Astrocyte (in vitro differentiated cells and primary cell): ENCODE data around the gene TAGLN3. TPM values are rescaled to one million over a fixed set of nuclear protein-coding genes. Genes with fewer than 3 reads are reported as not detected.

Experiments used
- DNase-seq: peaks from one replicate; pipeline ENCODE4 v3.0.0-alpha.2; 2010; ENCODE audit warnings: low read depth
- FAIRE-seq: peaks from 2 replicates; lab custom pipeline; 2011; peaks lifted over from hg19 to GRCh38; lab: Jason Lieb, UNC
- H2AFZ ChIP-seq: 2 replicates; pipeline ENCODE4 v1.6.0; 2012; ENCODE audit warnings: low read depth, low read length, inconsistent platforms
- H3K27ac ChIP-seq: 2 replicates; pipeline ENCODE4 v1.5.1; 2011; ENCODE audit warnings: low read depth, low read length, inconsistent platforms
- H3K27me3 ChIP-seq: 2 replicates; pipeline ENCODE4 v1.6.0; 2011; ENCODE audit warnings: low read length, inconsistent platforms; ENCODE audit not compliant: insufficient read depth
- H3K36me3 ChIP-seq: 2 replicates; pipeline ENCODE4 v1.5.1; 2011; ENCODE audit warnings: low read length, inconsistent platforms; ENCODE audit not compliant: insufficient read depth
- H3K4me1 ChIP-seq: 2 replicates; pipeline ENCODE4 v1.5.1; 2011; ENCODE audit warnings: low read length, inconsistent platforms; ENCODE audit not compliant: insufficient read depth
- H3K4me2 ChIP-seq: 2 replicates; pipeline ENCODE4 v1.6.0; 2012; ENCODE audit warnings: low read length, inconsistent platforms
- H3K4me3 ChIP-seq: 2 replicates; pipeline ENCODE4 v1.5.1; 2011; ENCODE audit warnings: low read depth, mild to moderate bottlenecking, low read length, inconsistent platforms; ENCODE audit not compliant: insufficient read depth
- H3K79me2 ChIP-seq: 2 replicates; pipeline ENCODE4 v1.6.0; 2012; ENCODE audit warnings: mild to moderate bottlenecking, low read length, inconsistent platforms; ENCODE audit not compliant: insufficient read depth
- H3K9ac ChIP-seq: 2 replicates; pipeline ENCODE4 v1.6.0; 2012; ENCODE audit warnings: mild to moderate bottlenecking, low read length, inconsistent platforms
- H3K9me3 ChIP-seq: 2 replicates; pipeline ENCODE4 v1.5.1; 2012; ENCODE audit warnings: low read depth, mild to moderate bottlenecking, low read length, inconsistent platforms; ENCODE audit not compliant: insufficient read depth
- H4K20me1 ChIP-seq: 2 replicates; pipeline ENCODE4 v1.6.0; 2012; ENCODE audit warnings: low read length, inconsistent platforms; ENCODE audit not compliant: insufficient read depth
- H3K27ac Mint-ChIP-seq: one replicate; pipeline ENCODE4 v1.8.0; 2021; ENCODE audit warnings: mild to moderate bottlenecking, mixed read lengths; ENCODE audit not compliant: unreplicated experiment
- H3K27me3 Mint-ChIP-seq: one replicate; pipeline ENCODE4 v1.8.0; 2021; ENCODE audit warnings: low read depth, mixed read lengths; ENCODE audit not compliant: unreplicated experiment
- H3K36me3 Mint-ChIP-seq: one replicate; pipeline ENCODE4 v1.8.0; 2021; ENCODE audit warnings: low read depth, mixed read lengths; ENCODE audit not compliant: unreplicated experiment
- H3K4me1 Mint-ChIP-seq: one replicate; pipeline ENCODE4 v1.8.0; 2021; ENCODE audit warnings: low read depth, mixed read lengths; ENCODE audit not compliant: unreplicated experiment
- H3K4me3 Mint-ChIP-seq: one replicate; pipeline ENCODE4 v1.8.0; 2021; ENCODE audit warnings: mild to moderate bottlenecking, moderate library complexity, mixed read lengths; ENCODE audit not compliant: unreplicated experiment
- H3K9me3 Mint-ChIP-seq: one replicate; pipeline ENCODE4 v1.8.0; 2021; ENCODE audit warnings: mild to moderate bottlenecking, mixed read lengths; ENCODE audit not compliant: unreplicated experiment
- EZH2 ChIP-seq: IDR thresholded peaks from 2 replicates; pipeline ENCODE4 v1.6.1; 2012; ENCODE audit warnings: mild to moderate bottlenecking, low read length, inconsistent platforms; ENCODE audit not compliant: insufficient read depth
- total RNA-seq: library from RNA; stranded (reverse); gene quantifications from 2 replicates; pipeline ENCODE4 v1.2.1, GENCODE V29; 2021
- TF ChIP-seq, protein P1 (sequence below): IDR thresholded peaks from 2 replicates; pipeline ENCODE4 v1.5.1; 2011; ENCODE audit warnings: low read depth, mild to moderate bottlenecking, inconsistent platforms, low read length, moderate library complexity; ENCODE audit not compliant: insufficient read depth

TAGLN3 gene
- total RNA-seq, 1 donor from 2014 or later: 8.7 TPM

DNA sequence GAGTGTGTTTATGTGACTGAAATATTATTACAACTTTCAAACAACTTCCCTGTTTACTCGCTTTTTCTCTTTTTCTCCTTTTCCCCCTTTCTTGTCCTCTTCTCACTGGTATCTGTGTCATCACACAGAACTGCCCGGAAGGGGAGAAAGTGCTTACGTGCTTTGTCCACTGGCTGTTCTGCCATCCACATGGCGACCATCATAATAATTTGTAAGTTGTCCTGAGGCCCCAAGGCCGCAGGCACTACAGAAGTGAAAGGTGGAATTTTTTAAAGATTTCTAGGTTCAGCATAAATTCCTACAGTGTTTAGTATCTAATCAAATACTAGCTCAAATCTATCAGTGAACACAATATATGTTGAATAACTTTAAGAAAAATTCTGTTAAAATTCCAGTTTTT is 46.6 kb upstream of the TAGLN3 start:
- Histone ChIP-seq H4K20me1 (no peaks in the 10 kb centered on the region), H3K79me2 (peaks cover 2% of the 10 kb centered on the region), H3K27me3 (no peaks in the 10 kb centered on the region), H3K9me3 (no peaks in the 10 kb centered on the region), H3K4me2 (no peak overlapping the region), H2AFZ (no peak overlapping the region), H3K9ac (no peak overlapping the region), H3K4me3 (no peak overlapping the region), H3K36me3 (peaks cover 42% of the 10 kb centered on the region), H3K27ac (no peak overlapping the region), H3K4me1 (no peaks in the 10 kb centered on the region)
- DNase-seq (no peak), FAIRE-seq (no peak)
- Mint-ChIP-seq H3K36me3 (peaks cover 21% of the 10 kb centered on the region), H3K4me1 (peaks cover 9% of the 10 kb centered on the region), H3K9me3 (no peaks in the 10 kb centered on the region), H3K27me3 (no peaks in the 10 kb centered on the region), H3K4me3 (no peak overlapping the region), H3K27ac (no peak overlapping the region)
- no peak for TF ChIP-seq EZH2
- TF ChIP-seq, protein P1, sequence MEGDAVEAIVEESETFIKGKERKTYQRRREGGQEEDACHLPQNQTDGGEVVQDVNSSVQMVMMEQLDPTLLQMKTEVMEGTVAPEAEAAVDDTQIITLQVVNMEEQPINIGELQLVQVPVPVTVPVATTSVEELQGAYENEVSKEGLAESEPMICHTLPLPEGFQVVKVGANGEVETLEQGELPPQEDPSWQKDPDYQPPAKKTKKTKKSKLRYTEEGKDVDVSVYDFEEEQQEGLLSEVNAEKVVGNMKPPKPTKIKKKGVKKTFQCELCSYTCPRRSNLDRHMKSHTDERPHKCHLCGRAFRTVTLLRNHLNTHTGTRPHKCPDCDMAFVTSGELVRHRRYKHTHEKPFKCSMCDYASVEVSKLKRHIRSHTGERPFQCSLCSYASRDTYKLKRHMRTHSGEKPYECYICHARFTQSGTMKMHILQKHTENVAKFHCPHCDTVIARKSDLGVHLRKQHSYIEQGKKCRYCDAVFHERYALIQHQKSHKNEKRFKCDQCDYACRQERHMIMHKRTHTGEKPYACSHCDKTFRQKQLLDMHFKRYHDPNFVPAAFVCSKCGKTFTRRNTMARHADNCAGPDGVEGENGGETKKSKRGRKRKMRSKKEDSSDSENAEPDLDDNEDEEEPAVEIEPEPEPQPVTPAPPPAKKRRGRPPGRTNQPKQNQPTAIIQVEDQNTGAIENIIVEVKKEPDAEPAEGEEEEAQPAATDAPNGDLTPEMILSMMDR: no peak

DNA sequence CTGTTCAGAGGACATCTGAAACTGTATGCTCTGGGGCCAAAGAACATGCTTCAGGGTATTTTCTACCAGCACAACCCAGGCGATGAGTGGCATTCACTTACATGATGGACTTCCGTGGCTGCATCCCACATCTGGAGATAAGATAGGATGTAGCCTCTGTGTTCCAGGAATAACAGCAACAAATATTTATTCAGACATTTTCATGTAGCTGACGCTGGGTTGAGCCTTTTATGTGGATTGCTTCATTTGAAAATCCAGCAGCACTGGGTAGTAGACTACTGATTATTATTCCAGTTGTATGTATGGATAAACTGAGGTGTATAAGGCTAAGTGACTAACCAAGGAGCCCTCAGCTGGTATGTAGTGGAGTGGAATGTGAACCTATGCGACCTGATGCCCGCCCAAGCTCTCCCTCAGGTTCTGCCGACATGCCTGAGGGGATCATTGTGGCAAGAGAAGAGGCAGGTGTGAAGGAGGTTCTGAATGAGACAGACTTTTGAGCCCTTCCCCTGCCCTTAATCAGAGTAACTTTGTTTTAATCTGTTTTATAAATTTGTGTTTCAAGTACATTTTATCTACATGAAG is 45.8 kb upstream of the TAGLN3 start:
- no peak for FAIRE-seq
- Histone ChIP-seq H3K4me1 (no peaks in the 10 kb centered on the region), H2AFZ (no peak overlapping the region), H3K9ac (no peak overlapping the region), H3K79me2 (peaks cover 2% of the 10 kb centered on the region), H3K36me3 (peaks cover 39% of the 10 kb centered on the region), H3K27ac (no peak overlapping the region), H4K20me1 (no peaks in the 10 kb centered on the region), H3K4me3 (no peak overlapping the region), H3K9me3 (no peaks in the 10 kb centered on the region), H3K4me2 (no peak overlapping the region), H3K27me3 (no peaks in the 10 kb centered on the region)
- Mint-ChIP-seq H3K27ac (no peak overlapping the region), H3K4me1 (peaks cover 13% of the 10 kb centered on the region), H3K9me3 (no peaks in the 10 kb centered on the region), H3K27me3 (no peaks in the 10 kb centered on the region), H3K4me3 (no peak overlapping the region), H3K36me3 (peaks cover 17% of the 10 kb centered on the region)
- no peak for DNase-seq
- TF ChIP-seq, protein P1: no peak
- no peak for TF ChIP-seq EZH2

DNA sequence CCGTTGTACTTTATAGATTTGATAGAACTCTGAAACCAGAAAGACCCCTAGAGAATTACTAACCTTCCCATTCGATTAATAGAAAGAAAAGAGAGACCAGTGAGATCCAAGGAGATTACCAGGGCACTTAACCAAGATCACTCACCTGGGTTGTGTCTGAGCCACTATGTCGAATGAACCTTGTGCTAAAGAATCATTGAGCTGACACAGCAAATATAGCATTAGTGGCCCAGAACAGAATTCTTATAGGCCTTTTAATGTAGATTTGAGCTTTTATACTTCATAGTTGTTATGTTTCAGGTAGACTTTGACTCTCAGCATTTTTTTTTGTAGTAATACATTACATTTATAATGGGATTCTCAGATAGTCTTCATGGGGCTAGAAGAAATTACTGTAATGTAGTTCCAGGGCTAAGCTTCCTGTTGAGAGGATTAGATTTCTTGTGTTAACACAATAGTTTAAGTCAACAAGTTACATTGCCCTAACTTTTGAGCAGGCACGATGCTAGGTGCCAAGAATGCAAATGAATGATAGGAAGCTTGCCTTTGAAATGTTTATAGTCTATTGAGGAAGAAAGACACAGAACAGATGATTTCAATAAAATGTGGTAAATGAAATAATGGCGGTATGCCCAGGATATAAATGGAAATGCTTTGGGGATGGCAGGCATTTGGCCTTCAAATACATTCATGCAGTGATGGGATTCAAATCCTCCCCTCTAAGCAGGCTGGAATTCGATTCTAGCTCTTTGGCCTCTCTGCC is 44.3 kb upstream of the TAGLN3 start:
- H3K27me3 ChIP-seq: no peaks in the 10 kb centered on the region
- peak; percentile 37 for DNase-seq
- Mint-ChIP-seq H3K27me3 (no peaks in the 10 kb centered on the region), H3K9me3 (no peaks in the 10 kb centered on the region), H3K36me3 (peaks cover 17% of the 10 kb centered on the region), H3K27ac (no peak overlapping the region), H3K4me3 (no peak overlapping the region), H3K4me1 (peaks cover 16% of the 10 kb centered on the region)
- TF ChIP-seq, protein P1: no peak
- no peak for TF ChIP-seq EZH2
- H3K4me3 ChIP-seq: no peak overlapping the region
- no peaks in the 10 kb centered on the region for H3K9me3 ChIP-seq
- no peak overlapping the region for H3K4me2 ChIP-seq
- H3K36me3 ChIP-seq: peaks cover 38% of the 10 kb centered on the region
- no peak overlapping the region for H3K27ac ChIP-seq
- no peaks in the 10 kb centered on the region for H4K20me1 ChIP-seq
- no peak for FAIRE-seq
- H3K79me2 ChIP-seq: no peaks in the 10 kb centered on the region
- no peak overlapping the region for H3K9ac ChIP-seq
- H3K4me1 ChIP-seq: no peaks in the 10 kb centered on the region
- H2AFZ ChIP-seq: no peak overlapping the region
